Fibroblast of mammary gland (primary cell): Measurements from ENCODE around the gene ZDHHC13.

Experiments
- DNase-seq: peaks from one replicate; pipeline ENCODE4 v3.0.0-alpha.2; 2010; ENCODE audit warnings: low read depth
- H3K4me3 ChIP-seq: 2 replicates; pipeline ENCODE4 v1.5.1; 2011; ENCODE audit warnings: low read depth, mild to moderate bottlenecking, low read length, moderate library complexity; ENCODE audit not compliant: control insufficient read depth
- TF ChIP-seq, protein P1 (sequence below): conservative IDR thresholded peaks from 2 replicates; pipeline ENCODE4 v1.5.1; 2011; ENCODE audit warnings: low read depth, low read length, inconsistent platforms; ENCODE audit not compliant: control insufficient read depth, insufficient read depth

ZDHHC13 gene

DNA sequence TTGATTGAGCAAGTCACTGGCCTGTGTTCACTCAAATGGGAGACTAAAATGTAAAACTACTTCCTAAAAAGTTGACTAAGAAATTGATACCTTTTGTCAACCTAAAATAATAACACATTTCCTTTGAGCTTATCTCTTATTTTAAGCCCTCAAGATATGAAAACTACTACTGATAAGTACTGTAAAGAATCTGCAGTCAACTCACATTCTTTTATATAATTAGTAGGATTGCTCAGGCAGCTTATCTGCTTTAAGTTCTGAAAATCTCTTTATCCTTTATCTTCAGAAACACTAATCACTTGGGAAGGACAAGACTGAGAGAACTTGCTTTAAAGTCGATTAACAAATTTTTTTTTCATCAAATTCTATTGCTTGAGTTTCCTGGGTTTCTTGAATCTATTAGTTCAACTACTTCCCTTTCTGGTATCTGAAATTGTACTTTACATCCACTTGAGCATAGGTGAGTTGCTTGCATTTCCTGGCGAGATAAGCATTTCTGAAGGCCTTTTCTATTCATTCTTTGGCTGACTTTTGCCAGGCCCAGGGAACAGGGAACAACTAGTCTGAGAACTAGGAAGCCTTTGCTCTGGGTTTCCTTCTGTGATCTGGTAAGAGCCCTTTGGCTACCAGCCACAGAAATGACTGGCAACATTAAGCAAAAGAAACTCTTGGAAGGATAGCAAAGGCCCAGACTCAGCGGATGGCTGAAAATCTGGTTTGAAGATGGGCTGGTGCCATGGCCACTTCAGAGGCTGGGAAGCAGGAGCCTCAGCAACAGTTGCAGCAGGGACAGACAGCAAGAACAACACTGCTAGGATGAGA is 104.1 kb downstream of the ZDHHC13 start:
- H3K4me3 ChIP-seq = no peak overlapping the region
- no peak for DNase-seq
- TF ChIP-seq, protein P1, sequence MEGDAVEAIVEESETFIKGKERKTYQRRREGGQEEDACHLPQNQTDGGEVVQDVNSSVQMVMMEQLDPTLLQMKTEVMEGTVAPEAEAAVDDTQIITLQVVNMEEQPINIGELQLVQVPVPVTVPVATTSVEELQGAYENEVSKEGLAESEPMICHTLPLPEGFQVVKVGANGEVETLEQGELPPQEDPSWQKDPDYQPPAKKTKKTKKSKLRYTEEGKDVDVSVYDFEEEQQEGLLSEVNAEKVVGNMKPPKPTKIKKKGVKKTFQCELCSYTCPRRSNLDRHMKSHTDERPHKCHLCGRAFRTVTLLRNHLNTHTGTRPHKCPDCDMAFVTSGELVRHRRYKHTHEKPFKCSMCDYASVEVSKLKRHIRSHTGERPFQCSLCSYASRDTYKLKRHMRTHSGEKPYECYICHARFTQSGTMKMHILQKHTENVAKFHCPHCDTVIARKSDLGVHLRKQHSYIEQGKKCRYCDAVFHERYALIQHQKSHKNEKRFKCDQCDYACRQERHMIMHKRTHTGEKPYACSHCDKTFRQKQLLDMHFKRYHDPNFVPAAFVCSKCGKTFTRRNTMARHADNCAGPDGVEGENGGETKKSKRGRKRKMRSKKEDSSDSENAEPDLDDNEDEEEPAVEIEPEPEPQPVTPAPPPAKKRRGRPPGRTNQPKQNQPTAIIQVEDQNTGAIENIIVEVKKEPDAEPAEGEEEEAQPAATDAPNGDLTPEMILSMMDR = no peak

DNA sequence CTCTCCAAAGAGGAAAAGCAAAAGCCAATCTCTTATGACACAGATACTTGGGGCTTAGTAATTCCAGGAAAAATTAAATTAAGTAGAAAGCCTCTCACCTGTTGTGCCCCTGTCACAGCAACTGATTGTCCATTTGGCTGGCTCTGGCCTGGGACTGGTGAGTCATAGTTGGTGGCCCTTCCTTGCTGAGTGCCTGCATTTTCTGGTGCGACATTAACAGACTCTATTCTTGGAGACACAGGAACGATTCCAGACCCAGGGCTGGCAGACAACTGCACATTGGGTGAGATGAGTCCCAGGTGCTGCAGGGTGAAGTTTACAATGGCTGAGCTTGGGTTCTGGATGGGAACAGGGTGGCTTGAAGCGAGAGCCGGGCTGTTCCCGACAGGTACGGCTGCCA is 108.2 kb downstream of the ZDHHC13 start:
- H3K4me3 ChIP-seq = no peak overlapping the region
- TF ChIP-seq, protein P1 = no peak
- DNase-seq = no peak

DNA sequence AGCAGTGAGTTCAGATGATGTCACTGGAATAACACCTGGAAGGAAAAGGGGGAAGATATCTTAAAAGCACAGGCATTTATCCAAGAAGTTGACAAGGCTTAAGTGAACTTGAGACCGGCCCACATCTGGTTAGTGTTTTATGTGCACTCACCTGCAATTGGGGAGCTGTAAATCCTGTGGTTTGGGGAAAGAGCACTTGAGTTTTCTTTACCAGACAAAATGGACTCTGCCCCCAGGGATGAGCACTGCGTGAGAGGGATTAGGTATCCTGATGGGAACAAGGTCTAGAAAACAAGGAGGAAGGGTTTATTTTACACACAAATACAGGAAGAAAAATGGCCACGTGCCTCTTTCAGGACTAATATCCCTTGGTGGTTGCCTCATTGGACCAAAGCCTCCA is 108.6 kb downstream of the ZDHHC13 start:
- TF ChIP-seq, protein P1 = no peak
- DNase-seq = no peak
- H3K4me3 ChIP-seq = no peak overlapping the region
